Activated T-cell treated with anti-CD3 and anti-CD28 coated beads, Interleukin-2, amount 50 U/mL, for 48 hours (primary cell): Measurements from ENCODE around the gene TRPV3.
"Not testable (repeated sequence)": the region's sequence is repeated elsewhere in the genome, so short reads cannot be mapped to it uniquely, and the experiment has no call there.

Experiments
- DNase-seq, 2 experiments: peaks; one replicate each; pipeline ENCODE4 v3.0.0-alpha.2; 2020

Gene TRPV3

DNA sequence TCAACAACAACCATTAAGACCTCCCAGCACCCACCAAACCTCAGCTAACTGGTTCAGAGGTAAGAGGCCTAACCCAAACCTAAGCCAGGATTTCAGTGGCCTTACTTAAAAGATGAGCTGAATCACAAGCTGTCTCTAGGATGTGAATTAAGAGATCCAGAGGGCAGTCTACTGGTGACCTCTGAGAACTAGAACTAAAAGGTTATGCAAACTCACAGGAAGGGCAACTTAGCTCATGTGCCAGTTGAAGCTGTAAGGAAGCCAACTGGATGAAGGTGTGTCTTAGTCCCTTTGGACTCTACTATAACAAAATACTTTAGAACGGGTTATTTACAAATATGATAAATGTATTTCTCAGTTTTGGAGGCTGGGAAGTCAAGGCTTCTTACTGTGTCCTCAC is 91.3 kb downstream of the TRPV3 start:
- not testable (repeated sequence) for DNase-seq
